ENCODE data around the gene IQCF6. TPM values are rescaled to one million over a fixed set of nuclear protein-coding genes. Genes with fewer than 3 reads are reported as not detected.

The IQCF6 gene
- total RNA-seq, 1 donor from 2014 or later, result not detected

DNA sequence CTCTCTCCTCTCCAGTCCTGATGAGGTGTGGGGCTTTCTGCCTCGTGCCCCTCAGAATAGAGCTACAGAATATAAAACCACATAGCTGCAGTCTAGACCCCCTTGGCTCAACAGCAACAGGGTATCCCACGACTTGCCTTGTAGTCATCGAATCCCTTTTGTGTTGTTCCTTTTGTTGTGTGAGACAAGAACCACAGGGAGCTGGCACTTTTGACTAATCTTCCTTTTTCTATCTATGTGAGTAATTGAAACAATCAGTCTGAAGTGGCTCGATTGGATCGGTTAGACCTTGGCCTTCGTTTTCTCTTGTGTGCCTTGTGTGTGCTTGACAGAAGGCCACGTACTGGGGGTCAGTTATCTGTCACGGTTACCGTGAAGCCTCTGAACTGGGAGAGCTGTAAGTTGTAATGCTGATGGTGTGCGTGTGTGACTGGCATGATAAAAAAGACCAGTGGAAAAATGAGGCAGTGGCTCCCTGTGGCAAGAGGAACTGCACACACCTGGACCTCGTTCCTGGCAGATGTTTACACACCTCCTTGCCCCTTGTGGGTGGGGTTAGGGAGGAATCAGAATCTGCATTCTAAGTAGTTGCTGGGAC lies 23.2 kb upstream of the IQCF6 start:
- H3K27me3 Mint-ChIP-seq (ENCODE audit: low read depth), result peaks cover 46% of the 10 kb centered on the region
- H3K27ac Mint-ChIP-seq (ENCODE audit: unreplicated experiment), result no peak overlapping the region
- TF ChIP-seq, protein P1, sequence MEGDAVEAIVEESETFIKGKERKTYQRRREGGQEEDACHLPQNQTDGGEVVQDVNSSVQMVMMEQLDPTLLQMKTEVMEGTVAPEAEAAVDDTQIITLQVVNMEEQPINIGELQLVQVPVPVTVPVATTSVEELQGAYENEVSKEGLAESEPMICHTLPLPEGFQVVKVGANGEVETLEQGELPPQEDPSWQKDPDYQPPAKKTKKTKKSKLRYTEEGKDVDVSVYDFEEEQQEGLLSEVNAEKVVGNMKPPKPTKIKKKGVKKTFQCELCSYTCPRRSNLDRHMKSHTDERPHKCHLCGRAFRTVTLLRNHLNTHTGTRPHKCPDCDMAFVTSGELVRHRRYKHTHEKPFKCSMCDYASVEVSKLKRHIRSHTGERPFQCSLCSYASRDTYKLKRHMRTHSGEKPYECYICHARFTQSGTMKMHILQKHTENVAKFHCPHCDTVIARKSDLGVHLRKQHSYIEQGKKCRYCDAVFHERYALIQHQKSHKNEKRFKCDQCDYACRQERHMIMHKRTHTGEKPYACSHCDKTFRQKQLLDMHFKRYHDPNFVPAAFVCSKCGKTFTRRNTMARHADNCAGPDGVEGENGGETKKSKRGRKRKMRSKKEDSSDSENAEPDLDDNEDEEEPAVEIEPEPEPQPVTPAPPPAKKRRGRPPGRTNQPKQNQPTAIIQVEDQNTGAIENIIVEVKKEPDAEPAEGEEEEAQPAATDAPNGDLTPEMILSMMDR (conservative IDR thresholded peaks at IDR 0.05), result no peak
- H3K4me1 Mint-ChIP-seq, result peaks cover 29% of the 10 kb centered on the region
- H3K36me3 Mint-ChIP-seq (ENCODE audit: low read depth), result no peaks in the 10 kb centered on the region
- no peak overlapping the region for H3K4me3 Mint-ChIP-seq
- peaks cover 2% of the 10 kb centered on the region for H3K9me3 Mint-ChIP-seq
- no peak for DNase-seq (ENCODE audit: low read depth, low spot score)

DNA sequence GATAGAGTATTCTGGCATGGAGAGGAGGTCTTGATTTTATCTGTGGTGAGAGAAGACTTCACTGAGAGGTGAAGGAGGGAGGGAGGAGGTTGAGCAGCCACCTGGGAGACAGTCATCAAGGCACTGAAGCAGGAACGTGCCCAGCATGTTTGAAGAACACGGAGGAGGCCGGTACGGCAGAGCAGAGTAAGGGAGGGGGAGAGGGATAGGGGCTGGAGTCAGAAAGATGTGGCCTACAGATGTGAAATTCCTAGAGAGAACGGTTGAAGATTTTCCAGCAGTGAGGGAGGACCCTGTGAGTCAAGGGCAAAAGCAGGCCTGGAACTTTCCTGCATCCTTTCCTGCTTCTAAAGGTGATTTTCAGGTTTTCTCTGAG lies 21.7 kb upstream of the IQCF6 start:
- no peaks in the 10 kb centered on the region for H3K36me3 Mint-ChIP-seq (ENCODE audit: low read depth)
- DNase-seq (ENCODE audit: low read depth, low spot score), result no peak
- peaks cover 50% of the 10 kb centered on the region for H3K27me3 Mint-ChIP-seq (ENCODE audit: low read depth)
- TF ChIP-seq, protein P1 (conservative IDR thresholded peaks at IDR 0.05), result no peak
- H3K4me3 Mint-ChIP-seq, result no peak overlapping the region
- no peak overlapping the region for H3K27ac Mint-ChIP-seq (ENCODE audit: unreplicated experiment)
- H3K4me1 Mint-ChIP-seq, result peaks cover 29% of the 10 kb centered on the region
- no peaks in the 10 kb centered on the region for H3K9me3 Mint-ChIP-seq

DNA sequence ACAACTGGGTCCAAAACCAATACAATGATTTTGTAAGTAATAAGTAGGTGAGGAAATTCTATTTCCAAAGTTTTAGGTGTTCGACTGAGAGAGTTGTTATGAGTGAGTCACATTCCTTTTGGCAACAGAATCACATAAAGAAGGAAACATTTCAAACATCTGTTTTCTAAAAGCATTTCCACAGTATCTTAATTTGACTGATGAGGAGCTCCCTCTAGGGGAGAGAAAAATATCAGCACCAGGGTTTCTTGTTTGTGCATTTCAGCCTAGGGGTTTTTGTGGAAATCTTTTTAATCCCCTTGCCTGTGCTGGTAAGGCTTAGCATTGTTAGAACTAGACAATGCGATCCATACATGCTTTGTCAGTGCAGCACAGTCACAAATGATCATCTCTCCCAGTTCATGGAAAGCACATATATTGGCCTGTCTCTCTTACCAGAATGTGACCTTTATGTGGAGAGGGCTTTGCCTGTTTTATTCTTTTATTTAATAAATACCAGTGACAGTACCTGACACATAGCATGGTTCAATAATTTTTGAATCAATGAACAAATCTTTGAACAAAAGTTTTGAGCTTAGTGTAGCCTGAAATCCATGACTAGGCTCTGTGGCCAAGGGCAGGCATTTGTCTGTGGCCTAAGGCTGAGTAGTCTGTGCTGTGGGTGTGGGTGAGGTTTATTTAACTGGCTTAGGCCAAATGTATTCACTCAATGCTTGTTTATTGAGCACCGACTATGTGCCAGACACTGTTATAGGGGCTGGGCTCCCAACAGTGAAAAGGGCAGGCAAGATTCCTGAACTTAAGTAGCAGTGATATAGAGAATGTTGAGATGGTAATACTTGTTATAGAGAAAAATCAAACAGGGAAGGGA lies 21.1 kb upstream of the IQCF6 start:
- TF ChIP-seq, protein P1 (conservative IDR thresholded peaks at IDR 0.05), result peak; percentile 87
- H3K9me3 Mint-ChIP-seq, result no peaks in the 10 kb centered on the region
- H3K4me1 Mint-ChIP-seq, result peaks cover 29% of the 10 kb centered on the region
- H3K27ac Mint-ChIP-seq (ENCODE audit: unreplicated experiment), result no peak overlapping the region
- no peaks in the 10 kb centered on the region for H3K36me3 Mint-ChIP-seq (ENCODE audit: low read depth)
- peak; percentile 45 for DNase-seq (ENCODE audit: low read depth, low spot score)
- no peak overlapping the region for H3K4me3 Mint-ChIP-seq
- H3K27me3 Mint-ChIP-seq (ENCODE audit: low read depth), result peaks cover 48% of the 10 kb centered on the region

DNA sequence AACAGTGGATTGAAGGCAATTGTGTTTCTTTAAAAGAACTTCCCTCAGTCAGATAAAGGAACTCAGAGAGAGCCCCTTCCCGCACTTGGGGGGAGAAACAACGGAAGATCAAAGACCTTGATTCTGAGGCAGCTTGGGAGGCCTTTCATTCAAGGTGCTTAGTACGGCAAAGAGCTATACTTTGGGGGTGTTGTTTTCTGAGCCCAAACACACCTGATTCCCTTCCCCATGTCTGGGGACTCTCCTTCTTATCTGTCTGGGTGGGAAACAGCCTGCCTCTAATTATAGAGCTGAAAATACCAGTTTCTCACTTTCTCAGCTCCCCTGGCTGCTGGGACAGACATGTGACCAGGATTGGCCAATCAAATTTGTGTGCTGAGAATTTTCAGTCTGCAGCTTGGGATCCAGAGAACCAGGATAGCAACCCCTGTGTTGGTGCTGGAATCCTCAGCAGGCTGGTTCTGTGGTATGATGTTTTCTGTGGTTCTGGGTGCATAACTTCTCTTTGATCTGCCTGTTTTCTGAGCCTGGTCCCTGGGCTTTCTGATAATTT lies 19.4 kb upstream of the IQCF6 start:
- H3K9me3 Mint-ChIP-seq, result no peaks in the 10 kb centered on the region
- no peaks in the 10 kb centered on the region for H3K36me3 Mint-ChIP-seq (ENCODE audit: low read depth)
- TF ChIP-seq, protein P1 (conservative IDR thresholded peaks at IDR 0.05), result no peak
- peak; percentile 19 for DNase-seq (ENCODE audit: low read depth, low spot score)
- peak overlapping the region; percentile 13 for H3K4me3 Mint-ChIP-seq
- peaks cover 46% of the 10 kb centered on the region for H3K27me3 Mint-ChIP-seq (ENCODE audit: low read depth)
- no peak overlapping the region for H3K27ac Mint-ChIP-seq (ENCODE audit: unreplicated experiment)
- peaks cover 29% of the 10 kb centered on the region for H3K4me1 Mint-ChIP-seq

DNA sequence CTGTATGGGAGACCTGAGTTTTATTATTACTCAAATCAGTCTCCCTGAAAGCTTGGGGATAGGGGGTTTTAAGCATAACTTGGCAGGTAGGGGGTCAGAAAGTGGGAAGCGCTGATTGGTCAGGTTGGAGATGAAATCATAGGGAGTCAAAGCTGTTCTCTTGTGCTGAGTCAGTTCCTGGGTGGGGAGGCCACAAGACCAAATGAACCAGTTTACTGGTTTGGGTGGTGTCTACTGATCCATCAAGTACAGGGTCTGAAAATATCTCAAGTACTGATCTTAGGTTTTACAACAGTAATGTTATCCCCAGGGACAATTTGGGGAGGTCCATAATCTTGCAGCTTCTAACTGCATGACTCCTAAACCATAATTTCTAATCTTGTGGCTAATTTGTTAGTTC lies 17.8 kb upstream of the IQCF6 start:
- TF ChIP-seq, protein P1 (conservative IDR thresholded peaks at IDR 0.05), result no peak
- Mint-ChIP-seq H3K4me3 (no peak overlapping the region), H3K27me3 (ENCODE audit: low read depth) (peaks cover 42% of the 10 kb centered on the region), H3K4me1 (peaks cover 21% of the 10 kb centered on the region), H3K27ac (ENCODE audit: unreplicated experiment) (peak overlapping the region; percentile 31), H3K9me3 (no peaks in the 10 kb centered on the region), H3K36me3 (ENCODE audit: low read depth) (no peaks in the 10 kb centered on the region)
- no peak for DNase-seq (ENCODE audit: low read depth, low spot score)
